K562 (cell line): Measurements from ENCODE around the gene MYCBP2. TPM values are rescaled to one million over a fixed set of nuclear protein-coding genes. Genes with fewer than 3 reads are reported as not detected.

ENCODE experiments used
- BRD4 ChIP-seq: fragments of 200-600 bp; sonication (generic); IDR thresholded peaks from 2 replicates; pipeline ENCODE4 v1.6.1; 2017; ENCODE audit warnings: inconsistent platforms
- HIVEP1 ChIP-seq: fragments of 250-450 bp; sonication (Bioruptor Pico); IDR thresholded peaks from 2 replicates; pipeline ENCODE4 v1.4.0; 2020; ENCODE audit warnings: mild to moderate bottlenecking
- NELFE ChIP-seq: IDR thresholded peaks from 2 replicates; pipeline ENCODE4 v1.6.1; 2011; ENCODE audit warnings: mild to moderate bottlenecking; ENCODE audit not compliant: insufficient read depth, insufficient read length
- NFIC ChIP-seq: fragments of 450-650 bp; IDR thresholded peaks from 2 replicates; pipeline ENCODE4 v1.6.1; 2017; ENCODE audit warnings: mild to moderate bottlenecking, inconsistent platforms
- ZBTB8A ChIP-seq: fragments of 450-650 bp; IDR thresholded peaks from 2 replicates; pipeline ENCODE4 v1.6.1; 2018; ENCODE audit warnings: mild to moderate bottlenecking, moderate library complexity; ENCODE audit not compliant: partially characterized antibody
- polyA plus RNA-seq, 8 experiments: library from polyadenylated mRNA; depleted of rRNA in 4 of 8; stranded (reverse) in 5 of 8; unstranded in 3 of 8; fragments of >200 nt; fragmentation: Nextera tagmentation in 2 of 8; fragmentation: Illumina TruSeq in 1 of 8; extraction: Ambion mirVana in 2 of 8; extraction: Trizol in 1 of 8; gene quantifications; 2 replicates each; pipeline versions ENCODE4 v1.2.1 to v1.2.3, GENCODE V29; 2011 to 2014; ENCODE audit warnings: inconsistent platforms in 1 of 8, missing spikeins in 1 of 8
- total RNA-seq, 7 experiments: library from RNA; depleted of rRNA in 6 of 7; stranded (reverse); fragments of >200 nt in 6 of 7; fragmentation: Illumina TruSeq in 2 of 7; extraction: Trizol in 2 of 7; gene quantifications; 2 replicates each; pipeline versions ENCODE4 v1.2.1 to v1.2.3, GENCODE V29; 2011 to 2021; ENCODE audit warnings: low replicate concordance in 1 of 7
- TF ChIP-seq, protein P1 (sequence below), 2 experiments: fragments of 450-650 bp in 1 of 2; sonication (generic) in 1 of 2; formaldehyde crosslinking in 1 of 2; IDR thresholded peaks; 2 replicates each; pipeline versions ENCODE4 v1.7.1 to v1.9.0; 2016 to 2022; ENCODE audit warnings: inconsistent platforms in 1 of 2, mild to moderate bottlenecking in 1 of 2, missing genetic modification reagents in 1 of 2
- TF ChIP-seq, protein P2 (sequence below): fragments of 450-650 bp; IDR thresholded peaks from 2 replicates; pipeline ENCODE4 v1.6.1; 2016; ENCODE audit warnings: low read depth
- TF ChIP-seq, protein P3 (sequence below): fragments of 450-650 bp; IDR thresholded peaks from one replicate; pipeline ENCODE4 v1.6.1; 2018; ENCODE audit warnings: mild to moderate bottlenecking, moderate library complexity; ENCODE audit not compliant: partially characterized antibody

The MYCBP2 gene
- total and polyA plus RNA-seq, 9 of the 15 experiments (the other 6 are each of a cell fraction or from before 2014, with no cell fraction given), result 13.2 to 47.2 (median 28.9) TPM

- TF ChIP-seq, protein P1, sequence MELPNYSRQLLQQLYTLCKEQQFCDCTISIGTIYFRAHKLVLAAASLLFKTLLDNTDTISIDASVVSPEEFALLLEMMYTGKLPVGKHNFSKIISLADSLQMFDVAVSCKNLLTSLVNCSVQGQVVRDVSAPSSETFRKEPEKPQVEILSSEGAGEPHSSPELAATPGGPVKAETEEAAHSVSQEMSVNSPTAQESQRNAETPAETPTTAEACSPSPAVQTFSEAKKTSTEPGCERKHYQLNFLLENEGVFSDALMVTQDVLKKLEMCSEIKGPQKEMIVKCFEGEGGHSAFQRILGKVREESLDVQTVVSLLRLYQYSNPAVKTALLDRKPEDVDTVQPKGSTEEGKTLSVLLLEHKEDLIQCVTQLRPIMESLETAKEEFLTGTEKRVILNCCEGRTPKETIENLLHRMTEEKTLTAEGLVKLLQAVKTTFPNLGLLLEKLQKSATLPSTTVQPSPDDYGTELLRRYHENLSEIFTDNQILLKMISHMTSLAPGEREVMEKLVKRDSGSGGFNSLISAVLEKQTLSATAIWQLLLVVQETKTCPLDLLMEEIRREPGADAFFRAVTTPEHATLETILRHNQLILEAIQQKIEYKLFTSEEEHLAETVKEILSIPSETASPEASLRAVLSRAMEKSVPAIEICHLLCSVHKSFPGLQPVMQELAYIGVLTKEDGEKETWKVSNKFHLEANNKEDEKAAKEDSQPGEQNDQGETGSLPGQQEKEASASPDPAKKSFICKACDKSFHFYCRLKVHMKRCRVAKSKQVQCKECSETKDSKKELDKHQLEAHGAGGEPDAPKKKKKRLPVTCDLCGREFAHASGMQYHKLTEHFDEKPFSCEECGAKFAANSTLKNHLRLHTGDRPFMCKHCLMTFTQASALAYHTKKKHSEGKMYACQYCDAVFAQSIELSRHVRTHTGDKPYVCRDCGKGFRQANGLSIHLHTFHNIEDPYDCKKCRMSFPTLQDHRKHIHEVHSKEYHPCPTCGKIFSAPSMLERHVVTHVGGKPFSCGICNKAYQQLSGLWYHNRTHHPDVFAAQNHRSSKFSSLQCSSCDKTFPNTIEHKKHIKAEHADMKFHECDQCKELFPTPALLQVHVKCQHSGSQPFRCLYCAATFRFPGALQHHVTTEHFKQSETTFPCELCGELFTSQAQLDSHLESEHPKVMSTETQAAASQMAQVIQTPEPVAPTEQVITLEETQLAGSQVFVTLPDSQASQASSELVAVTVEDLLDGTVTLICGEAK (IDR thresholded peaks at IDR 0.05), result no peak
- TF ChIP-seq, protein P1 (CRISPR knock-in tag; IDR thresholded peaks at IDR 0.05), result no peak
- TF ChIP-seq NELFE, result no peak
- TF ChIP-seq NFIC, result no peak
- TF ChIP-seq, protein P2, sequence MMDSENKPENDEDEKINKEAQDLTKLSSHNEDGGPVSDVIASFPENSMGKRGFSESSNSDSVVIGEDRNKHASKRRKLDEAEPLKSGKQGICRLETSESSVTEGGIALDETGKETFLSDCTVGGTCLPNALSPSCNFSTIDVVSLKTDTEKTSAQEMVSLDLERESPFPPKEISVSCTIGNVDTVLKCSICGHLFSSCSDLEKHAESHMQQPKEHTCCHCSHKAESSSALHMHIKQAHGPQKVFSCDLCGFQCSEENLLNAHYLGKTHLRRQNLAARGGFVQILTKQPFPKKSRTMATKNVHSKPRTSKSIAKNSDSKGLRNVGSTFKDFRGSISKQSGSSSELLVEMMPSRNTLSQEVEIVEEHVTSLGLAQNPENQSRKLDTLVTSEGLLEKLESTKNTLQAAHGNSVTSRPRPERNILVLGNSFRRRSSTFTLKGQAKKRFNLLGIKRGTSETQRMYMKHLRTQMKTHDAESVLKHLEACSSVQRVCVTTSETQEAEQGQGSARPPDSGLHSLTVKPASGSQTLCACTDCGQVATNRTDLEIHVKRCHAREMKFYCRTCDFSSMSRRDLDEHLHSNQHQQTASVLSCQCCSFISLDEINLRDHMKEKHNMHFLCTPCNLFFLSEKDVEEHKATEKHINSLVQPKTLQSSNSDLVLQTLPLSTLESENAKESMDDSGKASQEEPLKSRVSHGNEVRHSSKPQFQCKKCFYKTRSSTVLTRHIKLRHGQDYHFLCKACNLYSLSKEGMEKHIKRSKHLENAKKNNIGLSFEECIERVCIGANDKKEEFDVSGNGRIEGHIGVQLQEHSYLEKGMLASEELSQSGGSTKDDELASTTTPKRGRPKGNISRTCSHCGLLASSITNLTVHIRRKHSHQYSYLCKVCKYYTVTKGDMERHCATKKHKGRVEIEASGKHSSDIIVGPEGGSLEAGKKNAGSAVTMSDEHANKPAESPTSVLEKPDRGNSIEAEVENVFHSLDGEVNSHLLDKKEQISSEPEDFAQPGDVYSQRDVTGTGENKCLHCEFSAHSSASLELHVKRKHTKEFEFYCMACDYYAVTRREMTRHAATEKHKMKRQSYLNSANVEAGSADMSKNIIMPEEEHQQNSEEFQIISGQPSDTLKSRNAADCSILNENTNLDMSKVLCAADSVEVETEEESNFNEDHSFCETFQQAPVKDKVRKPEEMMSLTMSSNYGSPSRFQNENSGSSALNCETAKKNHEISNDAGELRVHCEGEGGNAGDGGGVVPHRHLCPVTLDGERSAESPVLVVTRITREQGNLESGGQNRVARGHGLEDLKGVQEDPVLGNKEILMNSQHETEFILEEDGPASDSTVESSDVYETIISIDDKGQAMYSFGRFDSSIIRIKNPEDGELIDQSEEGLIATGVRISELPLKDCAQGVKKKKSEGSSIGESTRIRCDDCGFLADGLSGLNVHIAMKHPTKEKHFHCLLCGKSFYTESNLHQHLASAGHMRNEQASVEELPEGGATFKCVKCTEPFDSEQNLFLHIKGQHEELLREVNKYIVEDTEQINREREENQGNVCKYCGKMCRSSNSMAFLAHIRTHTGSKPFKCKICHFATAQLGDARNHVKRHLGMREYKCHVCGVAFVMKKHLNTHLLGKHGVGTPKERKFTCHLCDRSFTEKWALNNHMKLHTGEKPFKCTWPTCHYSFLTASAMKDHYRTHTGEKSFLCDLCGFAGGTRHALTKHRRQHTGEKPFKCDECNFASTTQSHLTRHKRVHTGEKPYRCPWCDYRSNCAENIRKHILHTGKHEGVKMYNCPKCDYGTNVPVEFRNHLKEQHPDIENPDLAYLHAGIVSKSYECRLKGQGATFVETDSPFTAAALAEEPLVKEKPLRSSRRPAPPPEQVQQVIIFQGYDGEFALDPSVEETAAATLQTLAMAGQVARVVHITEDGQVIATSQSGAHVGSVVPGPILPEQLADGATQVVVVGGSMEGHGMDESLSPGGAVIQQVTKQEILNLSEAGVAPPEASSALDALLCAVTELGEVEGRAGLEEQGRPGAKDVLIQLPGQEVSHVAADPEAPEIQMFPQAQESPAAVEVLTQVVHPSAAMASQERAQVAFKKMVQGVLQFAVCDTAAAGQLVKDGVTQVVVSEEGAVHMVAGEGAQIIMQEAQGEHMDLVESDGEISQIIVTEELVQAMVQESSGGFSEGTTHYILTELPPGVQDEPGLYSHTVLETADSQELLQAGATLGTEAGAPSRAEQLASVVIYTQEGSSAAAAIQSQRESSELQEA, result no peak
- TF ChIP-seq ZBTB8A, result no peak
- TF ChIP-seq, protein P3, sequence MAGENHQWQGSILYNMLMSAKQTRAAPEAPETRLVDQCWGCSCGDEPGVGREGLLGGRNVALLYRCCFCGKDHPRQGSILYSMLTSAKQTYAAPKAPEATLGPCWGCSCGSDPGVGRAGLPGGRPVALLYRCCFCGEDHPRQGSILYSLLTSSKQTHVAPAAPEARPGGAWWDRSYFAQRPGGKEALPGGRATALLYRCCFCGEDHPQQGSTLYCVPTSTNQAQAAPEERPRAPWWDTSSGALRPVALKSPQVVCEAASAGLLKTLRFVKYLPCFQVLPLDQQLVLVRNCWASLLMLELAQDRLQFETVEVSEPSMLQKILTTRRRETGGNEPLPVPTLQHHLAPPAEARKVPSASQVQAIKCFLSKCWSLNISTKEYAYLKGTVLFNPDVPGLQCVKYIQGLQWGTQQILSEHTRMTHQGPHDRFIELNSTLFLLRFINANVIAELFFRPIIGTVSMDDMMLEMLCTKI, result no peak
- no peak for TF ChIP-seq BRD4
- no peak for TF ChIP-seq HIVEP1 (CRISPR knock-in tag)
These were observed 242.1 kb downstream of the MYCBP2 start (continued) for GRCh38 chr13:77084755-77085154.
